ENCODE results near the gene UTP18.

UTP18 gene

GRCh38 chr17:51245535-51245934, 14.8 kb upstream of the UTP18 start:
- TF ChIP-seq CTCF (IDR thresholded peaks at IDR 0.05; ENCODE audit: extremely low read depth, missing control alignments): no peak
- no peak for DNase-seq (ENCODE audit: low spot score)

- TF ChIP-seq CTCF (IDR thresholded peaks at IDR 0.05; ENCODE audit: extremely low read depth, missing control alignments): no peak
Observed at GRCh38 chr17:51250314-51250840, 10.0 kb upstream of the UTP18 start.

GRCh38 chr17:51251010-51251409, 9.3 kb upstream of the UTP18 start:
- no peak for DNase-seq (ENCODE audit: low spot score)
- TF ChIP-seq CTCF (IDR thresholded peaks at IDR 0.05; ENCODE audit: extremely low read depth, missing control alignments): no peak

More at GRCh38 chr17:51250314-51250840, 10.0 kb upstream of the UTP18 start:
- DNase-seq (ENCODE audit: low spot score): no peak

- DNase-seq (ENCODE audit: low spot score): no peak
- no peak for TF ChIP-seq CTCF (IDR thresholded peaks at IDR 0.05; ENCODE audit: extremely low read depth, missing control alignments)
Observed at GRCh38 chr17:51255673-51256072, 4.7 kb upstream of the UTP18 start.

GRCh38 chr17:51256101-51256500, 4.2 kb upstream of the UTP18 start:
- DNase-seq (ENCODE audit: low spot score): no peak
- no peak for TF ChIP-seq CTCF (IDR thresholded peaks at IDR 0.05; ENCODE audit: extremely low read depth, missing control alignments)

- DNase-seq (ENCODE audit: low spot score): no peak
- TF ChIP-seq CTCF (IDR thresholded peaks at IDR 0.05; ENCODE audit: extremely low read depth, missing control alignments): no peak
Observed at GRCh38 chr17:51257150-51258081, 2.9 kb upstream of the UTP18 start.

Measured in GM20000 (cell line).